IMR-90 (cell line): ENCODE measurements around the gene UTY. TPM values are rescaled to one million over a fixed set of nuclear protein-coding genes. Genes with fewer than 3 reads are reported as not detected.

ENCODE experiments used
- ATAC-seq: fragments of 200-7000 bp; cut with Tn5 transposase; 2 replicates; pipeline ENCODE4 v1.9.1; 2020; ENCODE audit warnings: low read depth, mild to moderate bottlenecking, moderate library complexity
- BruUV-seq: library from RNA; stranded (reverse); fragments of 400-500 nt; replicated peaks from 2 replicates; lab custom pipeline; 2021; lab: Mats Ljungman, UMichigan
- CTCF ChIA-PET: fragments of 300-600 bp; formaldehyde crosslinking; extraction: SDS; loops from one replicate; lab custom pipeline; 2021; ENCODE audit warnings: antibody characterized with exemption; lab: Yijun Ruan, JAX
- POLR2A ChIA-PET: fragments of 300-600 bp; sonication (Branson Sonifier 250); formaldehyde crosslinking; loops from one replicate; lab custom pipeline; 2022; ENCODE audit warnings: antibody characterized with exemption; ENCODE audit not compliant: unreplicated experiment; lab: Charles Lee
- DNase-seq: peaks from one replicate; pipeline ENCODE4 v3.0.0; 2013
- H2AFZ ChIP-seq: replicated peaks from 2 replicates; pipeline ENCODE3; 2013; ENCODE audit warnings: low read length, mild to moderate bottlenecking; ENCODE audit not compliant: poor library complexity
- H2AK5ac ChIP-seq: 2 replicates; pipeline ENCODE4 v1.6.1; 2013; ENCODE audit warnings: low read depth, low read length, inconsistent platforms
- H2AK9ac ChIP-seq: replicated peaks from 2 replicates; pipeline ENCODE3; 2013; ENCODE audit warnings: mild to moderate bottlenecking, low read depth, low read length, moderate library complexity; ENCODE audit not compliant: poor library complexity
- H2BK120ac ChIP-seq: 2 replicates; pipeline ENCODE4 v1.6.1; 2013; ENCODE audit warnings: low read depth, low read length, inconsistent platforms
- H2BK15ac ChIP-seq: 3 replicates; pipeline ENCODE4 v1.6.1; 2013; ENCODE audit warnings: low read depth, low read length, inconsistent platforms
- H2BK20ac ChIP-seq: 2 replicates; pipeline ENCODE4 v1.6.1; 2013; ENCODE audit warnings: low read depth, mild to moderate bottlenecking, inconsistent platforms, low read length, moderate library complexity
- H2BK5ac ChIP-seq: 2 replicates; pipeline ENCODE4 v1.6.1; 2013; ENCODE audit warnings: mild to moderate bottlenecking, low read depth, low read length, inconsistent platforms; ENCODE audit not compliant: poor library complexity, severe bottlenecking
- H3K14ac ChIP-seq: replicated peaks from 2 replicates; pipeline ENCODE4 v1.6.1; 2013; ENCODE audit warnings: low read depth, low read length, inconsistent platforms
- H3K18ac ChIP-seq: 2 replicates; pipeline ENCODE4 v1.6.1; 2013; ENCODE audit warnings: low read depth, low read length, control low read depth
- H3K23ac ChIP-seq: 2 replicates; pipeline ENCODE4 v1.6.1; 2013; ENCODE audit warnings: low read depth, low read length, inconsistent platforms
- H3K27ac ChIP-seq: 2 replicates; pipeline ENCODE4 v1.5.1; 2013; ENCODE audit warnings: mild to moderate bottlenecking, control low read depth, low read length; ENCODE audit not compliant: insufficient read depth
- H3K27me3 ChIP-seq: 2 replicates; pipeline ENCODE4 v1.6.1; 2013; ENCODE audit warnings: low read length; ENCODE audit not compliant: control insufficient read depth, insufficient read depth
- H3K36me3 ChIP-seq: 2 replicates; pipeline ENCODE4 v1.6.1; 2013; ENCODE audit warnings: low read length, mixed read lengths; ENCODE audit not compliant: control insufficient read depth, insufficient read depth
- H3K4ac ChIP-seq: 2 replicates; pipeline ENCODE4 v1.6.1; 2013; ENCODE audit warnings: low read depth, low read length, inconsistent platforms
- H3K4me1 ChIP-seq: 2 replicates; pipeline ENCODE4 v1.6.1; 2013; ENCODE audit warnings: low read length, mixed read lengths; ENCODE audit not compliant: control insufficient read depth, insufficient read depth
- H3K4me2 ChIP-seq: 2 replicates; pipeline ENCODE4 v1.6.1; 2013; ENCODE audit warnings: low read depth, mild to moderate bottlenecking, control low read depth, low read length, moderate library complexity
- H3K4me3 ChIP-seq: 2 replicates; pipeline ENCODE4 v1.5.1; 2013; ENCODE audit warnings: low read depth, mild to moderate bottlenecking, control low read depth, low read length, moderate library complexity; ENCODE audit not compliant: insufficient read depth
- H3K56ac ChIP-seq: 2 replicates; pipeline ENCODE4 v1.6.1; 2013; ENCODE audit warnings: low read length, inconsistent platforms; ENCODE audit not compliant: insufficient read depth; ENCODE audit errors: extremely low read depth
- H3K79me1 ChIP-seq, 2 experiments: 2 replicates each; pipeline ENCODE4 v1.6.1; 2013; ENCODE audit warnings: low read length in 2 of 2, inconsistent platforms in 1 of 2, low read depth in 1 of 2
- H3K9ac ChIP-seq: 2 replicates; pipeline ENCODE4 v1.6.1; 2013; ENCODE audit warnings: low read depth, low read length, control low read depth
- H3K9me1 ChIP-seq: 2 replicates; pipeline ENCODE4 v1.6.1; 2013; ENCODE audit warnings: low read length, inconsistent platforms; ENCODE audit not compliant: insufficient read depth
- H3K9me3 ChIP-seq: 2 replicates; pipeline ENCODE4 v1.6.1; 2013; ENCODE audit warnings: low read length; ENCODE audit not compliant: control insufficient read depth, insufficient read depth
- H4K20me1 ChIP-seq: 2 replicates; pipeline ENCODE4 v1.6.1; 2013; ENCODE audit warnings: low read length, inconsistent platforms; ENCODE audit not compliant: insufficient read depth
- H4K5ac ChIP-seq: 2 replicates; pipeline ENCODE4 v1.6.1; 2013; ENCODE audit warnings: mild to moderate bottlenecking, low read depth, low read length, control low read depth
- H4K8ac ChIP-seq, 2 experiments: 2 replicates each; pipeline ENCODE4 v1.6.1; 2013; ENCODE audit warnings: low read depth in 2 of 2, low read length in 2 of 2, control low read depth in 1 of 2, inconsistent platforms in 1 of 2
- H4K91ac ChIP-seq: 2 replicates; pipeline ENCODE4 v1.6.1; 2013; ENCODE audit warnings: low read depth, low read length, inconsistent platforms; ENCODE audit not compliant: insufficient read depth
- CEBPB ChIP-seq: IDR thresholded peaks from 2 replicates; pipeline ENCODE4 v1.6.1; 2012; ENCODE audit warnings: low read depth, low read length, improper control_type of control experiment
- CHD1 ChIP-seq: IDR thresholded peaks from 2 replicates; pipeline ENCODE4 v1.6.1; 2012; ENCODE audit warnings: low read depth, low read length, improper control_type of control experiment
- FOS ChIP-seq: fragments of 150-350 bp; IDR thresholded peaks from 2 replicates; pipeline ENCODE4 v1.6.1; 2016; ENCODE audit warnings: low read depth, low read length
- MAFK ChIP-seq: IDR thresholded peaks from 2 replicates; pipeline ENCODE4 v1.6.1; 2012; ENCODE audit warnings: low read depth, low read length, improper control_type of control experiment
- MXI1 ChIP-seq: IDR thresholded peaks from 2 replicates; pipeline ENCODE4 v1.6.1; 2012; ENCODE audit warnings: low read depth, mild to moderate bottlenecking, low read length, moderate library complexity, borderline replicate concordance
- NFE2L2 ChIP-seq: fragments of 150-350 bp; IDR thresholded peaks from 2 replicates; pipeline ENCODE4 v1.6.1; 2016; ENCODE audit warnings: low read depth, mild to moderate bottlenecking, low read length
- POLR2A ChIP-seq: IDR thresholded peaks from 2 replicates; pipeline ENCODE4 v1.6.1; 2012; ENCODE audit warnings: mild to moderate bottlenecking, low read depth, low read length
- RAD21 ChIP-seq: IDR thresholded peaks from 2 replicates; pipeline ENCODE4 v1.6.1; 2012; ENCODE audit warnings: low read length, improper control_type of control experiment
- RCOR1 ChIP-seq: IDR thresholded peaks from 2 replicates; pipeline ENCODE4 v1.6.1; 2012; ENCODE audit warnings: mild to moderate bottlenecking, low read length, improper control_type of control experiment; ENCODE audit not compliant: insufficient replicate concordance
- SMC3 ChIP-seq: fragments of 150-350 bp; IDR thresholded peaks from 2 replicates; pipeline ENCODE4 v1.6.1; 2016; ENCODE audit warnings: low read depth, mild to moderate bottlenecking, antibody characterized with exemption, low read length, moderate library complexity
- USF2 ChIP-seq: fragments of 150-350 bp; IDR thresholded peaks from 2 replicates; pipeline ENCODE4 v1.6.1; 2017; ENCODE audit warnings: mild to moderate bottlenecking, antibody characterized with exemption, low read length, low read depth
- dilution Hi-C: fragments of 300-500 bp; cut with HindIII; formaldehyde crosslinking; loops from one replicate; pipeline ENCODE4 v1.14.3; 2018; ENCODE audit warnings: low sequenced_read_pairs; ENCODE audit not compliant: unreplicated experiment
- in situ Hi-C: fragments of 300-500 bp; cut with MboI; formaldehyde crosslinking; loops from 3 replicates; pipeline ENCODE4 v1.14.3; 2019; ENCODE audit warnings: low sequenced_read_pairs, inconsistent platforms, mixed read lengths
- intact Hi-C: fragments of 100-400 bp; cut with micrococcal nuclease; formaldehyde crosslinking; loops from 2 replicates; pipeline ENCODE4 v1.10.0; 2022
- polyA plus RNA-seq, 3 experiments: library from polyadenylated mRNA; depleted of rRNA; stranded (reverse); fragments of >200 nt; gene quantifications; 2 replicates each; pipeline ENCODE4 v1.2.3, GENCODE V29; 2012; ENCODE audit warnings: low replicate concordance in 1 of 3
- total RNA-seq: library from RNA; depleted of rRNA; stranded (reverse); fragments of >200 nt; gene quantifications from 2 replicates; pipeline ENCODE4 v1.2.3, GENCODE V29; 2012
- TF ChIP-seq, protein P1 (sequence below): fragments of 150-350 bp; IDR thresholded peaks from 2 replicates; pipeline ENCODE4 v1.6.1; 2016; ENCODE audit warnings: low read depth, mild to moderate bottlenecking, low read length, moderate library complexity, borderline replicate concordance

The UTY gene
- total and polyA plus RNA-seq, 2 of the 4 experiments (the other 2 are of a cell fraction): not detected

GRCh38 chrY:13250421-13250820, 229.4 kb downstream of the UTY start:
- Histone ChIP-seq H3K9me1 (no peaks in the 10 kb centered on the region), H4K20me1 (no peaks in the 10 kb centered on the region), H4K8ac (no peak overlapping the region), H3K36me3 (no peaks in the 10 kb centered on the region), H3K4me3 (no peak overlapping the region), H2AK5ac (no peak overlapping the region), H2AK9ac (no peak overlapping the region), H4K5ac (no peak overlapping the region), H2BK5ac (no peak overlapping the region), H2BK120ac (no peak overlapping the region), H3K18ac (no peak overlapping the region), H3K4me1 (no peaks in the 10 kb centered on the region), H3K14ac (no peak overlapping the region), H3K27me3 (no peaks in the 10 kb centered on the region), H3K27ac (no peak overlapping the region), H4K91ac (no peak overlapping the region), H2AFZ (no peak overlapping the region), H3K9ac (no peak overlapping the region), H3K23ac (no peak overlapping the region), H2BK15ac (no peak overlapping the region), H3K4me2 (no peak overlapping the region), H2BK20ac (no peak overlapping the region), H3K56ac (no peak overlapping the region), H3K9me3 (no peaks in the 10 kb centered on the region), H3K79me1 (no peaks in the 10 kb centered on the region), H3K4ac (no peak overlapping the region)
- ChIA-PET CTCF (no interaction called here), POLR2A (no interaction called here)
- in situ Hi-C loops: no loop called here
- dilution Hi-C loops: no loop called here
- no TSS peak for BruUV-seq
- intact Hi-C loops: no loop called here
- no peak for DNase-seq
- TF ChIP-seq USF2 (no peak), MAFK (no peak), FOS (no peak), POLR2A (no peak), RCOR1 (no peak), MXI1 (no peak), CHD1 (no peak), SMC3 (no peak), CEBPB (no peak), RAD21 (no peak), NFE2L2 (no peak)
- TF ChIP-seq, protein P1, sequence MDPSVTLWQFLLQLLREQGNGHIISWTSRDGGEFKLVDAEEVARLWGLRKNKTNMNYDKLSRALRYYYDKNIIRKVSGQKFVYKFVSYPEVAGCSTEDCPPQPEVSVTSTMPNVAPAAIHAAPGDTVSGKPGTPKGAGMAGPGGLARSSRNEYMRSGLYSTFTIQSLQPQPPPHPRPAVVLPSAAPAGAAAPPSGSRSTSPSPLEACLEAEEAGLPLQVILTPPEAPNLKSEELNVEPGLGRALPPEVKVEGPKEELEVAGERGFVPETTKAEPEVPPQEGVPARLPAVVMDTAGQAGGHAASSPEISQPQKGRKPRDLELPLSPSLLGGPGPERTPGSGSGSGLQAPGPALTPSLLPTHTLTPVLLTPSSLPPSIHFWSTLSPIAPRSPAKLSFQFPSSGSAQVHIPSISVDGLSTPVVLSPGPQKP: no peak
- no peak for ATAC-seq
